ENCODE data around the gene SPIN1. TPM values are rescaled to one million over a fixed set of nuclear protein-coding genes. Genes with fewer than 3 reads are reported as not detected.

The SPIN1 gene
- total RNA-seq, 1 experiment from 2014 or later, result 123 TPM

DNA sequence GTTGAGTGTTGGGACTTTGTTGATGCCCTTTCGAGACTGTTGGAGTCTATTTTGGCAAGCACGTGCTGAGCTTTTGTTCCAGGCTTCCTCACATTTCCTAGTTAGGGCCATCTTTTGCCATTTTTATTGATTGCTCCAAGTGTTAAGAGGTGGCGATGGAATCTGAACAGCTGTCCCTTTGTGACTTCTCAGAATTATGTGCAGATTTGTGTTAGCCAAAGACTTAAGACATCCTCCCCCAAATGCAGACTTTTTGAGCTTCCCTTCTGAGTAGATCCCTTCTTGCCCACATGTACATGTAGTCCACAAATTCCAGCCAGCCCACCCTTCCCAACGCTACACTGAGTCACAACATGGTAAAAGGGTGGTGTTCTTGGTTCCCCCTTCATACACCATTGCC lies 59.2 kb downstream of the SPIN1 start (continued):
- no peak for TF ChIP-seq AR (CRISPR knock-in tag; IDR thresholded peaks at IDR 0.05)
- TF ChIP-seq ELF4 (CRISPR knock-in tag; IDR thresholded peaks at IDR 0.05; ENCODE audit: low read depth), result no peak
- TF ChIP-seq E2F4 (CRISPR knock-in tag; IDR thresholded peaks at IDR 0.05; ENCODE audit: borderline replicate concordance, low read depth), result no peak

GRCh38 chr9:88451160-88451559 lies 62.9 kb downstream of the SPIN1 start:
- H3K36me3 Mint-ChIP-seq, result peaks cover 31% of the 10 kb centered on the region
- TF ChIP-seq SMAD3 (CRISPR knock-in tag; IDR thresholded peaks at IDR 0.05; ENCODE audit: borderline replicate concordance) (no peak), TCF7 (CRISPR knock-in tag; IDR thresholded peaks at IDR 0.05; ENCODE audit: low read depth) (no peak), MXD4 (CRISPR knock-in tag; IDR thresholded peaks at IDR 0.05; ENCODE audit: borderline replicate concordance) (no peak), PRRX2 (CRISPR knock-in tag; IDR thresholded peaks at IDR 0.05) (no peak), GABPB1 (CRISPR knock-in tag; IDR thresholded peaks at IDR 0.05) (no peak), FOXJ3 (CRISPR knock-in tag; IDR thresholded peaks at IDR 0.05; ENCODE audit: borderline replicate concordance) (no peak), HMGA2 (CRISPR knock-in tag; IDR thresholded peaks at IDR 0.05) (no peak)
- POLR2A ChIA-PET, result no interaction called here
- H3K27me3 Mint-ChIP-seq (ENCODE audit: low read depth), result no peaks in the 10 kb centered on the region
- DNase-seq (ENCODE audit: low spot score) (no peak), ATAC-seq (no peak)
- peaks cover 26% of the 10 kb centered on the region for H3K4me1 Mint-ChIP-seq
- no peak overlapping the region for H3K4me3 Mint-ChIP-seq
- CTCF ChIA-PET, result no interaction called here
- H3K27ac Mint-ChIP-seq, result peak overlapping the region; percentile 72
- H3K9me3 Mint-ChIP-seq, result no peaks in the 10 kb centered on the region

DNA sequence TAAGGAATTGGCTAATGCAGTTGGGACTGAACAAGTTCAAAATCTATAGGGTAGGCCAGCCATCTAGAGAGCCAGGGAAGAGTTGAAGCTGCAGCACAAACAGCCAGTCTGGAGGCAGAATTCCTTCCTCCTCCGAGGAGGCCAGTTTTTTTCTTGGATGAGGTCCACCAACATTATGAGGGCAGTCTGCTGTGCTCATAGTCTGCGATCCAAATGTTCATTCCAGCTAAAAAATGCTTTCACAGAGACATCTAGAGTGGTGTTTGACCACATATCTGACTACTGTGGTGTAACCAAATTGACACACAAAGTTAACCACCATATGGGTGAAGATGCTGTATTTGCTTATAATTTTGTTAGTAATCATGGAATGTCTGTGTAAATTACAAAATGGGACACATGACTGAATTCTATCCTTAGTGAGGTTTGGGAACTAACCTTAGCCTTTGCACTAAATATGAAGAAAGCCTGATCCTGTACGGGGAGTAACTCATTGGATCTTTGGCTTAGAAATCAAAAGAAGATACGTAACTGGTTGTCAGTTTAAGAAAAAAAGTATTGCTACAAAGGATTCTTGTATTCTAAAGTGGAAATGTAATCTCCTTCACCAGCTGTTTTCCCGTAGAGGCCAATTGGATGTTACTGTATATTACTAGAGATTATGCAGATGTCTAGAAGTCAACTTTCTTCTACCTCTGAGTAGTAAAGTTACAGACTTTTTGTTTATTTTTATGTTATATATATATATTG lies 70.6 kb downstream of the SPIN1 start:
- H3K27ac Mint-ChIP-seq, result peak overlapping the region; percentile 18; the same call in 1 of the 2 replicates
- peaks cover 18% of the 10 kb centered on the region for H3K36me3 Mint-ChIP-seq
- no peak overlapping the region for H3K4me3 Mint-ChIP-seq
- no peak for ATAC-seq
- POLR2A ChIA-PET, result no interaction called here
- peaks cover 30% of the 10 kb centered on the region for H3K4me1 Mint-ChIP-seq
- CTCF ChIA-PET, result no interaction called here
- DNase-seq (ENCODE audit: low spot score), result no peak
- TF ChIP-seq, protein P1, sequence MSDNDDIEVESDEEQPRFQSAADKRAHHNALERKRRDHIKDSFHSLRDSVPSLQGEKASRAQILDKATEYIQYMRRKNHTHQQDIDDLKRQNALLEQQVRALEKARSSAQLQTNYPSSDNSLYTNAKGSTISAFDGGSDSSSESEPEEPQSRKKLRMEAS (CRISPR knock-in tag; IDR thresholded peaks at IDR 0.05), result no peak
- TF ChIP-seq NR2C2 (CRISPR knock-in tag; IDR thresholded peaks at IDR 0.05) (no peak), IRF2 (CRISPR knock-in tag; IDR thresholded peaks at IDR 0.05; ENCODE audit: borderline replicate concordance, low read depth) (no peak)
- no peaks in the 10 kb centered on the region for H3K27me3 Mint-ChIP-seq (ENCODE audit: low read depth)
- no peaks in the 10 kb centered on the region for H3K9me3 Mint-ChIP-seq

GRCh38 chr9:88460587-88461332 lies 72.5 kb downstream of the SPIN1 start:
- H3K27ac Mint-ChIP-seq, result peak overlapping the region; percentile 79
- no peak overlapping the region for H3K4me3 Mint-ChIP-seq
- no peaks in the 10 kb centered on the region for H3K9me3 Mint-ChIP-seq
- peaks cover 17% of the 10 kb centered on the region for H3K36me3 Mint-ChIP-seq
- DNase-seq (ENCODE audit: low spot score) (no peak), ATAC-seq (peak; percentile 67)
- TF ChIP-seq ZNF425 (CRISPR knock-in tag; conservative IDR thresholded peaks at IDR 0.05) (no peak), NFE2L1 (CRISPR knock-in tag; IDR thresholded peaks at IDR 0.05) (no peak), EMX1 (CRISPR knock-in tag; IDR thresholded peaks at IDR 0.05) (no peak), OVOL2 (CRISPR knock-in tag; IDR thresholded peaks at IDR 0.05; ENCODE audit: borderline replicate concordance) (no peak)
- TF ChIP-seq, protein P2, sequence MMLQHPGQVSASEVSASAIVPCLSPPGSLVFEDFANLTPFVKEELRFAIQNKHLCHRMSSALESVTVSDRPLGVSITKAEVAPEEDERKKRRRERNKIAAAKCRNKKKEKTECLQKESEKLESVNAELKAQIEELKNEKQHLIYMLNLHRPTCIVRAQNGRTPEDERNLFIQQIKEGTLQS (CRISPR knock-in tag; conservative IDR thresholded peaks at IDR 0.05), result no peak
- ChIA-PET POLR2A (interaction anchor here (0.5 kb wide), 1 partner anchor 112 kb away, joined by 3 read pairs; no protein-coding TSS in a partner anchor), CTCF (no interaction called here)
- H3K27me3 Mint-ChIP-seq (ENCODE audit: low read depth), result no peaks in the 10 kb centered on the region
- peaks cover 34% of the 10 kb centered on the region for H3K4me1 Mint-ChIP-seq

All from WTC11 (cell line).